Breast epithelium (tissue), 3 donors: ENCODE data around the gene FLAD1.

Experiments used
- CTCF ChIP-seq, 3 donors: fragments of 450-650 bp; IDR thresholded peaks; one replicate each; pipeline ENCODE4 v1.5.1; 2016 to 2017; ENCODE audit warnings: antibody characterized with exemption in 3 of 3, mild to moderate bottlenecking in 3 of 3, moderate library complexity in 3 of 3
- POLR2A ChIP-seq: fragments of 450-650 bp; IDR thresholded peaks from one replicate; pipeline ENCODE4 v1.6.1; 2016; ENCODE audit warnings: antibody characterized with exemption, mild to moderate bottlenecking, moderate library complexity

- no peak for TF ChIP-seq CTCF (IDR thresholded peaks at IDR 0.05)
- no peak for TF ChIP-seq POLR2A
Observed at GRCh38 chr1:154948079-154948478, 35.1 kb upstream of the FLAD1 start.
